ENCODE results near the gene KLHDC7B. TPM values are rescaled to one million over a fixed set of nuclear protein-coding genes. Genes with fewer than 3 reads are reported as not detected.

KLHDC7B gene
- total RNA-seq, 1 donor from 2014 or later, result 0.32 TPM

- Histone ChIP-seq H2AFZ (ENCODE audit: low read depth, low read length) (no peak overlapping the region), H3K4me1 (ENCODE audit: insufficient read depth, low read length) (peaks cover 14% of the 10 kb centered on the region), H4K20me1 (ENCODE audit: insufficient read depth, low read length) (peaks cover 26% of the 10 kb centered on the region), H3K27me3 (ENCODE audit: insufficient read depth, low read length) (no peaks in the 10 kb centered on the region), H3K27ac (ENCODE audit: low read depth, low read length) (no peak overlapping the region), H3K4me3 (ENCODE audit: insufficient read depth, low read depth, low read length) (no peak overlapping the region), H3K4me2 (ENCODE audit: low read length) (peak overlapping the region; percentile 99), H3K36me3 (ENCODE audit: insufficient read depth, low read length) (peaks cover 4% of the 10 kb centered on the region), H3K79me2 (ENCODE audit: insufficient read depth, low read length) (peaks cover 52% of the 10 kb centered on the region), H3K9ac (ENCODE audit: low read length) (peak overlapping the region; percentile 98), H3K9me3 (ENCODE audit: insufficient read depth, low read depth, low read length) (no peaks in the 10 kb centered on the region)
- TF ChIP-seq, protein P1, sequence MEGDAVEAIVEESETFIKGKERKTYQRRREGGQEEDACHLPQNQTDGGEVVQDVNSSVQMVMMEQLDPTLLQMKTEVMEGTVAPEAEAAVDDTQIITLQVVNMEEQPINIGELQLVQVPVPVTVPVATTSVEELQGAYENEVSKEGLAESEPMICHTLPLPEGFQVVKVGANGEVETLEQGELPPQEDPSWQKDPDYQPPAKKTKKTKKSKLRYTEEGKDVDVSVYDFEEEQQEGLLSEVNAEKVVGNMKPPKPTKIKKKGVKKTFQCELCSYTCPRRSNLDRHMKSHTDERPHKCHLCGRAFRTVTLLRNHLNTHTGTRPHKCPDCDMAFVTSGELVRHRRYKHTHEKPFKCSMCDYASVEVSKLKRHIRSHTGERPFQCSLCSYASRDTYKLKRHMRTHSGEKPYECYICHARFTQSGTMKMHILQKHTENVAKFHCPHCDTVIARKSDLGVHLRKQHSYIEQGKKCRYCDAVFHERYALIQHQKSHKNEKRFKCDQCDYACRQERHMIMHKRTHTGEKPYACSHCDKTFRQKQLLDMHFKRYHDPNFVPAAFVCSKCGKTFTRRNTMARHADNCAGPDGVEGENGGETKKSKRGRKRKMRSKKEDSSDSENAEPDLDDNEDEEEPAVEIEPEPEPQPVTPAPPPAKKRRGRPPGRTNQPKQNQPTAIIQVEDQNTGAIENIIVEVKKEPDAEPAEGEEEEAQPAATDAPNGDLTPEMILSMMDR (IDR thresholded peaks at IDR 0.05; ENCODE audit: insufficient read depth, low read depth, low read length), result no peak
- TF ChIP-seq EZH2 (IDR thresholded peaks at IDR 0.05; ENCODE audit: insufficient read depth, low read length), result no peak
- Mint-ChIP-seq H3K27me3 (ENCODE audit: low read depth, unreplicated experiment) (no peaks in the 10 kb centered on the region), H3K4me3 (ENCODE audit: unreplicated experiment) (peak overlapping the region; percentile 97), H3K4me1 (ENCODE audit: low read depth, unreplicated experiment) (peaks cover 2% of the 10 kb centered on the region), H3K27ac (ENCODE audit: unreplicated experiment) (no peak overlapping the region), H3K9me3 (ENCODE audit: unreplicated experiment) (no peaks in the 10 kb centered on the region), H3K36me3 (ENCODE audit: low read depth, unreplicated experiment) (no peaks in the 10 kb centered on the region)
- FAIRE-seq (no peak), DNase-seq (ENCODE audit: low read depth) (no peak)
Measured at GRCh38 chr22:50505776-50506610, 39.7 kb upstream of the KLHDC7B start.

- Mint-ChIP-seq H3K9me3 (ENCODE audit: unreplicated experiment) (no peaks in the 10 kb centered on the region), H3K27me3 (ENCODE audit: low read depth, unreplicated experiment) (no peaks in the 10 kb centered on the region), H3K36me3 (ENCODE audit: low read depth, unreplicated experiment) (no peaks in the 10 kb centered on the region), H3K4me1 (ENCODE audit: low read depth, unreplicated experiment) (peaks cover 2% of the 10 kb centered on the region), H3K27ac (ENCODE audit: unreplicated experiment) (peak overlapping the region; percentile 84), H3K4me3 (ENCODE audit: unreplicated experiment) (peak overlapping the region; percentile 97)
- Histone ChIP-seq H4K20me1 (ENCODE audit: insufficient read depth, low read length) (peaks cover 26% of the 10 kb centered on the region), H2AFZ (ENCODE audit: low read depth, low read length) (peak overlapping the region; percentile 93), H3K9ac (ENCODE audit: low read length) (peak overlapping the region; percentile 98), H3K27me3 (ENCODE audit: insufficient read depth, low read length) (no peaks in the 10 kb centered on the region), H3K4me3 (ENCODE audit: insufficient read depth, low read depth, low read length) (peak overlapping the region; percentile 95), H3K4me2 (ENCODE audit: low read length) (peak overlapping the region; percentile 99), H3K9me3 (ENCODE audit: insufficient read depth, low read depth, low read length) (no peaks in the 10 kb centered on the region), H3K27ac (ENCODE audit: low read depth, low read length) (peak overlapping the region; percentile 83), H3K36me3 (ENCODE audit: insufficient read depth, low read length) (peaks cover 4% of the 10 kb centered on the region), H3K79me2 (ENCODE audit: insufficient read depth, low read length) (peaks cover 52% of the 10 kb centered on the region), H3K4me1 (ENCODE audit: insufficient read depth, low read length) (peaks cover 14% of the 10 kb centered on the region)
- TF ChIP-seq EZH2 (IDR thresholded peaks at IDR 0.05; ENCODE audit: insufficient read depth, low read length), result no peak
- TF ChIP-seq, protein P1 (IDR thresholded peaks at IDR 0.05; ENCODE audit: insufficient read depth, low read depth, low read length), result no peak
- FAIRE-seq (no peak), DNase-seq (ENCODE audit: low read depth) (no peak)
Measured at GRCh38 chr22:50506611-50507420, 38.9 kb upstream of the KLHDC7B start.

Data from astrocyte (in vitro differentiated cells and primary cell).